Endometrial microvascular endothelial cells (primary cell): Measurements from ENCODE around the gene NXF1. TPM values are rescaled to one million over a fixed set of nuclear protein-coding genes. Genes with fewer than 3 reads are reported as not detected.
"Not testable (repeated sequence)": the region's sequence is repeated elsewhere in the genome, so short reads cannot be mapped to it uniquely, and the experiment has no call there.

Experiments used
- in situ Hi-C: cut with HindIII; loops from 2 replicates; pipeline ENCODE4 v1.10.0; 2017; ENCODE audit warnings: low sequenced_read_pairs, low pct_unique_long_range_greater_than_20kb; ENCODE audit errors: inconsistent ontology term
- total RNA-seq: library from RNA; depleted of rRNA; stranded (reverse); fragments of >200 nt; gene quantifications from one replicate; pipeline ENCODE4 v1.2.3, GENCODE V29; 2015; ENCODE audit errors: inconsistent ontology term

Gene NXF1
- total RNA-seq, 1 donor from 2014 or later, result 45.7 TPM

- in situ Hi-C loops, result no loop called here
Observed at GRCh38 chr11:62791501-62792201, 13.6 kb downstream of the NXF1 start, which contains the start of gene TMEM223. Gene TMEM223 (minus strand): TSS chr11:62792006. CDS start chr11:62791994, 12 bp downstream.

DNA sequence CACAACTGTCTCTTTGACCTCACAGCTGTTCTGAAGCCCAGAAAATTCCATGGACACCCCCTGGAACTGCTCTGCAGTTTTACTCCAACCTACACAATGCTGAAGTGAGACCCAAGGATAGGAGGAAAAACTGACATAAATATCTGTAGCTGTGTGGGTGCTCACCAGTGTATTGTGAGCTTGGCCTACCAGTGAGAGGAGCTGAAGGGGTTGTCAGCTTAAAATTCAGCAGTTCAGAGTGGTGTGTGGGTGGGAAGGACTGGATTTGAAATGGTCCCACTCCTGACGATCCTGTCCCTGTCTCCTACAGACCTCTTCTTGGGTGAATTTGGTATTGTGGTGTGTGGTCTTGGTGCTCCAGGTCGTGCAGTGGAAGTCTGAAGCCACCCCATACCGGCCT, 15.7 kb downstream of the NXF1 start:
- in situ Hi-C loops, result no loop called here

DNA sequence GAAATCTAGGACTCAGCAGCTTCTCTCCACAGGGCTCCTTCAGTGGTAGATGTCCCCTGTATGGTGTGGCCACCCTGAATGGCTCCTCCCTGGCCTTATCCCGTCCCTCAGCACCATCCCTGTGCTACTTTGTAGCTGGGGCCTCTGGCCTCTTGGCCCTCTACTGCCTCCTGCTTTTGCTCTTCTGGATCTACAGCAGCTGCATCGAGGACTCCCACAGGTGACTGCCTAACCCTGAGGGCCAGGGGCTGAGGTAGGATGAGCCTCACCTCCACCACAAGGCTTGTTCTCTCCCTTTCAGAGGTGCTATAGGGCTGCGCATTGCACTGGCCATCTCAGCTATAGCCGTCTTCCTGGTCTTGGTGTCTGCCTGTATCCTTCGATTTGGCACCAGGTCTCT, 16.2 kb downstream of the NXF1 start:
- in situ Hi-C loops, result no loop called here

DNA sequence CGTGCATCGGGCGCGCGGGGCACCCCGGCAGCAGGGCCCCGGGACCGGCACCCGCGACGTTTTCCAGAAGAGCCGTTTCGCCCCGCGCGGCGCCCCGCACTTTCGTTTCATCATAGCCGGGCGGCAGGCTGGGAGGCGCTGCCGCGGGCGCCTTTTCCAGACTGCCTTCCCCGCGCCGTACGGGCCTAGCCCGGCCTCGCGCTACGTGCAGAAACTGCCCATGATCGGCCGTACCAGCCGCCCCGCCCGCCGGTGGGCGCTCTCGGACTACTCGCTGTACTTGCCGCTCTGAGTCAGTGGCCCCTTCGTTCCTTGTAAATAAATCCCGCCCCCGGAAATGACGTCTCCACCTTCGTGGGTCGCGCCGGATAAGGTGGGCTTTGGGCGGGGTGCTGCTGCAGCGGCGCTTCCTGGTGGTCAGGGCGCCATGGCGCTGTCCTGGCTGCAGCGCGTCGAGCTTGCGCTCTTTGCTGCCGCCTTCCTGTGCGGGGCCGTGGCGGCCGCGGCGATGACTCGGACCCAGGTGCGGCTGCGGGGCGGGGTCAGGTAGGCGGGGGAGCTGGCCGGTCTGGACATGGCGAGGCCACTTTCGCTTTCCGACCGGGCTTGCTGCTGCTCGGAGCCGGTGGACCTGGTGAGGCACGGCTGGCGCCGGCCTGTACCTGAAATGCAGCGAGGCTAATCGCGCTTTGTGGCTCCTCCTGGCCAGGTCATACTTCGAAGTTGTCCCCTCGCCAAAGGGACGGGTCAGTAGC, 18.1 kb downstream of the NXF1 start, which contains the start of gene TMEM179B:
TSS of gene TMEM179B (plus strand) at position 398 of the 755 bp plus-strand sequence. CDS start at position 428, 30 bp downstream.
- in situ Hi-C loops, result no loop called here

DNA sequence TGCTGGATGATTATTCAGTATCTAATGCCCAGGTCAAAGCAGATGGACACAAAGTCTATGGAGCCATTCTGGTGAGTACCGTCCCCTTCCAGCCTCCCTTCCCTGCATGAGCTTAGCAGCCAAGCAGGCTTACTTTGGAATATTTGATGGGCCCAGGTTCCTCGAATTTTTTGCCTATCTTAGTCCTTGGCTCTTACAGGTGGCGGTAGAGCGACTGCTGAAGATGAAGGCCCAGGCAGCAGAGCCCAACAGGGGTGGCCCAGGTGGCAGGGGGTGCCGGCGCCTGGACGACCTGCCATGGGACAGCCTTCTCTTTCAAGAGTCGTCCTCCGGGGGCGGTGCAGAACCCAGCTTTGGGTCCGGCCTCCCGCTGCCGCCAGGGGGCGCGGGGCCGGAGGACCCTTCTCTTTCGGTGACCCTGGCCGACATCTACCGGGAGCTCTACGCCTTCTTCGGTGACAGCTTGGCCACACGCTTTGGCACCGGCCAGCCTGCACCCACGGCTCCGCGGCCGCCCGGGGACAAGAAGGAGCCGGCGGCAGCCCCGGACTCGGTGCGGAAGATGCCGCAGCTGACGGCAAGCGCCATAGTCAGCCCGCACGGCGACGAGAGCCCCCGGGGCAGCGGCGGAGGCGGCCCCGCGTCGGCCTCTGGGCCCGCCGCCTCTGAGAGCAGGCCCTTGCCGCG, 18.8 kb downstream of the NXF1 start:
- in situ Hi-C loops, result no loop called here

- in situ Hi-C loops, result no loop called here
Observed at GRCh38 chr11:62782753-62783152, 22.5 kb downstream of the NXF1 start.

DNA sequence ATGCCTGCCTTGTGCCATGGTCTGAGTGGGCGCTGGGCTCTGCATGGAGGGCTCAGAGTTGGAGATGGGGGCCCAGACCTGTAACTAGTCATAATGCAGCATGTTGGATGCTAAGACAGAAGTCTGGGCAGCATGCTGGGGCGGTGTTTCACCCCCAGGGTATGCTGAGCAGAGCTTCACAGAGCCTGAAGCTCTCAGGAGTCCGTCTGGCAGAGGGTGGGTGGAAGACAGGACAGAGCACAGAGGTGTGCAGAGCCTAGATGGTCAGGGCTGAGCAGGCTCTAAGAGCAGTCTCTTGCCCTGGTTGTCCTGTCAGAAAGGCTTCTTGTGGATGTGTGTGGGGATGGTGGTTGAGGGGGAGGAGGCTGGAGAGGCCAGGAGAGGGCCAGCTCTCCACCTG, 26.8 kb downstream of the NXF1 start:
- in situ Hi-C loops, result no loop called here

GRCh38 chr11:62777389-62777788, 27.9 kb downstream of the NXF1 start:
- in situ Hi-C loops, result no loop called here

DNA sequence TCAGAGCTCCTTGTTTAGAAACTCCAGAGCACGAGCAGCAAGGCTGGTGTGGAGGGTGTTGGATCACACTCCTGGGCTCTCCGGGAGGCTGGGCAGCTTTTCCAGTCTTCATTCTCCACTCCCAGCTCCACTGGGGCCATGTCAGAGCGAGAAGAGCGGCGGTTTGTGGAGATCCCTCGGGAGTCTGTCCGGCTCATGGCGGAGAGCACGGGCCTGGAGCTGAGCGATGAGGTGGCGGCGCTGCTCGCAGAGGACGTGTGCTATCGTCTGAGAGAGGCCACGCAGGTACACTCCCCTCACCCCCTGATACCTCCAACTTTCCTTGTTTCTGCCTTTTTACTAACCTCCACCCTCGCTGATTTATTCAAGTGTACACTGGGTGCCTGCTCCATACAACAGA, 29.6 kb downstream of the NXF1 start:
- in situ Hi-C loops, result no loop called here

DNA sequence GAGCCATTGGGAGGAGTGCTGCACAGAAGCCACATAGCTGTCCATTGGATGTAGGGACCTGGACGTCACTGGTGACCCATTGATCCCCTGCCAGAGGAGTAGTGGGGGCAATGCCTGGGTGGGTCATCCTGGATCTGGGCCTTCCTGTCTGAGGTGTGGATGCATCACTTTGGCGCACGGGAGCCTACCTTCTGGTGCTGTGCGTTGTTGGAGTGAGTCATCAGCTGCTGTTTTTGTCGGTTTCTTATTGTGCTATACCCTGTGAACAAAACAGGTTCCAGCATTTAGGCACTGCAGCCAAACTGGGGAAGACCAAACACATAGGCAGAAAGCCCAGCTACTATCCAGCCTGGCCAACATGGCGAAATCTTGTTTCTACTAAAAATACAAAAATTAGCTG, 30.8 kb downstream of the NXF1 start:
- in situ Hi-C loops, result no loop called here

DNA sequence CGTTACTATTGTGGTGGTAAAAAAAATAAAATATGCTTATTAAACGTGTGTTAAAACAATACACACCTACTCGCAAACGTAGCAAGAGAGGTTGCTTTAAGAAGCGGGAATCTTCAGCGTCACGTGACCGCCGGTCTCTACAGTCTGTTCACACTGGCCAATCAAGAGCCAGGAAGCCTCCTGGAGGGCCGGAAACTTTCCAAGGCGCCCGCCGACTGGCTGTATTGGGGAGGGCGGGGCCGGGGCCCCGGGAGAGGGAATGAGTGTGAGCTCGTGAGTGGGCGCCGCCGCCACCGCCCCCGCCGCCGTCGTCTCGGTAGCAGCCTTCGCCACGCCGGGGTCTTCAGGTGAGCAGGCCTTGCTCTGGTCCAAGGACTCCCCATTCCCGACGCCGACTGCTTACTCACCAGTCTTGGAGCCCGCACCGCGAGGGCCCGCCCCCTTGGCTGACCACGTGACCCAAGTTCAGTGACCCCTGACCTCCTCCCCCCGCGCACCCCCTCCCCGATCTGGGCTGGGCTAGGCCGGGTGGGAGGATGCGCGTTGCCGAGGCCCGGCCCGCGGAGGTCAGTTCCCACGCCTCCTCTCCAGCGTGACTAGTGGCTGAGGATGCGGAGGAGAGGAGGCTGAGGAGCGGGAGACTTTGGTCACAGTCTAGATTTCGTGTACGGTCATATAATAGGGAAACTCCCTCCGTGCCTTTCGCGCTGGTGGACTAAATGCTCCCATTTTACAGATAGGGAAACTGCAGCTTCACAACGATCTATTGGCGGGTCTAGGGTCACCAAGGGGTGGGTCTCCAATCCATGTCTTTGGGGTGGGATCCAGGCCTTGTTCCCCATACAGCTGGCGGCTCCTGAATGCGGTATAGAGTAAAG, 33.9 kb downstream of the NXF1 start, which contains the start of gene TAF6L:
TSS of gene TAF6L (plus strand) at position 253 of the 878 bp plus-strand sequence. CDS start 4,388 bp downstream, outside the sequence.
- in situ Hi-C loops, result no loop called here

DNA sequence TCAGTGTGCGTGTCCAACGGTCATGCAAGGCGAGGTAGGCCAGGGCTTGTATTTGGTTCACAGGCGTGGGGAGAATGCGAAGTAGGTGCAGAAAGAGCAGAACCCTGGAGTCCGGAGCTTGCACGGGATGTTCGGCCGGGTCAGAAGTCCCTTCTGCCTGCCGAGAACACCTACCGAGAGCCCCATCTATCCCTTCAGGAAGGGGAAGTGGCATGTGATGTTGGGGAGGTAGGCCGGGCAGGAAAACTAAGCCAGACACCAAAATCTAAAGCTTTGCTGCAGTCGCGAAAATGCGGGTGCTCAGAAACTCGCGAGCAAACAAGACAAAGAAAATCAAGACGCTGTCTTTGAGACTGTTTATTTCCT, 34.5 kb downstream of the NXF1 start:
- in situ Hi-C loops, result no loop called here

DNA sequence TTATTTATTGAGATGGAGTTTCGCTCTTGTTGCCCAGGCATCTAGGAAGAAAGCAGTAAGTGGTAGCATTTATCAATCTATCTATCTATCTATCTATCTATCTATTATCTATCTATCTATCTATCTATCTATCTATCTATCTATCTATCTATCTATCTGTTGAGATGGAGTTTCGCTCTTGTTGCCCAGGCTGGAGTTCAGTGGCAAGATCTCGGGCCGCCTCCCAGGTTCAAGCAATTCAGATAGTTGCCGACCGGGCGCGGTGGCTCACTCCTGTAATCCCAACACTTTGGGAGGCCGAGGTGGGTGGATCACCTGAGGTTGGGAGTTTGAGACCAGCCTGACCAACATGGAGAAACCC, 44.4 kb downstream of the NXF1 start:
- in situ Hi-C loops, result not testable (repeated sequence)

DNA sequence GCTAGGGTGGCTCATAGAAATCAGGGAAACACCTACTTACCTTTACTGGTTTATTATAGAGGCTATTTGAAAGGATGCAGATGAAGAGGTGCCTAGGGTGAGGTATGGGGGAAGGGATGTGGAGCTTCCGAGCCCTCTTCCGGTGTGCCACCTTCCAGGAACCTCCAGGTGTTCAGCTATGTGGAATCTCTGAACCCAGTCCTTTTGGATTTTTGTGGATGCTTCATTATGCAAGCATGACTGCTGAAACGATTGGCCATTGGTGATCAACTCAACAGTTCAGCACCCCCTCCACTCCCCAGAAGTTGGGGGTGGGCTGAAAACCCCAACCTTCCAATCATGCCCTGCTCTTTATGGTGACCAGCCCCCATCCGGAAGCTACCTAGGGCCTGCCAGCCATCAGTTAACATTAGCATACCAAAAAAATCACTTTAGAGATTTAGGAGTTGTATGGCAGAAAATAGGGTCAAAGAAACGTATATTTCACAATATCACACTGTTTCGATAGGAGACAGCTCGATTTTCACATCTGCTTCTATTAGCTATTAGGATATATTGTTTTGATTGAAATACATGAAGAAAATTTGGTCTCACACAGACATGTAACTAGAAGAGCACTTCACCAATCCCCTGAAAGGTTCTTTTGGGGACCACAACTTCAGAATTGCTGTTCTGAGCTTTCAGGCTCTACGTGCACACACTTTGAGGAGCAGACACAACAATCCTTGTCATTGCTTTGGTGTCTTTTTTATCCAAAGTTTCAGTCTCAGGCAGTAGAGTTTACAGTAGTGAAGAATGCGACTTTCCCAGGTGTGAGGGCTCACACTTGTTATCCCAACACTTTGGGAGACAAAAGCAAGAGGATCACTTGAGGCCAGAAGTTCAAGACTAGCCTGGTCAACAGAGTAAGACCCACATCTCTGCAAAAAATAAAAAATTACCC, 47.1 kb downstream of the NXF1 start:
- in situ Hi-C loops, result no loop called here

DNA sequence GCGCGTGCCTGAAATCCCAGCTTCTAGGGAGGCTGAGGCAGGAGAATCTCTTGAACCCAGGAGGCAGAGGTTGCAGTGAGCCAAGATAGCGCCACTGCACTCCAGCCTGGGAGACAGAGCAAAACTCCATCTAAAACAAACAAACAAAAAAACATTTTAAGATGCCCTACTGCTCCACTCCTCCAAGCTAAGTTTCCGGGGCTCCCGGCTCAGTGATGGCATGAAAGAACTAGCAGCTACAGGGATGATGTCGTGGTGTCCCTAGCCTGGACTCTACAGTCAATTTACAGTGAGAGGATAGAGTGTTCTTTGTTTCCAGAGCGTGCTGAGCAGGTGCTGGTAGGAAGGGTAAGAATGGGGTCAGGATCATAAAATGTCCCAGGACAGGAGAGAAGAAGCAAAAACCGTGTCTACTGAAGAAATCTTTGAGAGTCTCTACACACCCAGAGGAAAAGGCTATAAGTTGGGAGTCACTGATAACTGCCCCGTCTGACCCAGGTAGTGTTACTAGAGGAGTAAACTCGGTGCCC, 50.1 kb downstream of the NXF1 start:
- in situ Hi-C loops, result no loop called here

DNA sequence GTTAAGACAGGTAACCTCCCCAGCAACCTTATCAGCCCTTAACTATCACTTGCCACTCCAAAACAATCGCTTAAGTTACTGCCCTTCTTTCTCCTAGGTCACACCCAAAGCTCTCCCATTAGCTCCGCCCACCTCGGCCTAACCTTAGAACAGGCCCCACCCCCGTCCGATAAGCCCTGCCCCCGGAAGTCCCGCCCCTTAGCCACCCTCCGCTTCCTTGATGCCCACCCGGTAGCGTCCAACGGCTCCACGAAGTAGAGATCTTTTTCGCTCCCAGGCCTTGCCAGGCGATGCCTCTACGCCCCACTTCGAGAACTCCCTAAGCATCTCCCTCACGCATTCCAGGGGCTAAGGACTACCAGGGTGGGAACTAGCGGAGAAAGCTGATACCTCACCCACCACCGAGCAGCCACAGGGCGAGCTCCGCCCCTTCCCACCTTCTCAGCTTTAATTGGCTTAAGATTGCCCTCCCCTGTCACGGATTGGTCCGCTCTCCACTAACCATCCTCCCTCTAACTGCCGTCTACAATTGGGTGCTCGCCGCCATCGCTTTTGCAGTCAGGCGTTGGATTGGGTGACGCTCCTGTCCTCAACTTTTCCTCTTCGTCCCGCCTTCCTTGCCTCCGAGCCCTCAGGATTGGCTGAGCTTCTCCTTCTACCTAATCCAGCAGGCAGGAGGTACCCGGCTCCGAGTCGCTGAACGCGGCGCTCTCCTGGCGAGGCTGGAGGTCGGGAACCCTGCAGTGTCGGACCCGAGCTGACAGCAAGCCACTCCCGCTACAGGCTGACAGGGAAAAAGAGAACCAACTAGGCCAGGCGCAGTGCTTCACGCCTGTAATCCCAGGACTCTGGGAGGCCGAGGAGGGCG, 51.3 kb downstream of the NXF1 start, which contains the start of gene ZBTB3:
TSS of gene ZBTB3 (minus strand) at position 425 of the 868 bp plus-strand sequence. CDS start 496 bp downstream, outside the sequence.
- in situ Hi-C loops, result no loop called here
